GM23338 (cell line): Measurements from ENCODE around the gene PLEKHG5. TPM values are rescaled to one million over a fixed set of nuclear protein-coding genes. Genes with fewer than 3 reads are reported as not detected.
A peak's percentile ranks its signal among the peaks of the same experiment; 100 is the strongest.

Experiments
- ATAC-seq: fragments of 200-7000 bp; cut with Tn5 transposase; 3 replicates; pipeline ENCODE4 v1.9.1; 2020
- DNase-seq: peaks from one replicate; pipeline ENCODE4 v3.0.0-alpha.2; 2015; ENCODE audit warnings: low spot score
- H2AFZ ChIP-seq: fragments of 200-600 bp; sonication (generic); 2 replicates; pipeline ENCODE4 v1.8.0; 2016; ENCODE audit warnings: antibody characterized with exemption, mild to moderate bottlenecking, moderate library complexity
- H3F3A ChIP-seq: fragments of 200-600 bp; sonication (generic); replicated peaks from 2 replicates; pipeline ENCODE4 v1.8.0; 2017; ENCODE audit warnings: antibody characterized with exemption, mixed run types, low read depth
- H3K27ac ChIP-seq: fragments of 200-600 bp; sonication (generic); 2 replicates; pipeline ENCODE4 v1.6.1; 2016; ENCODE audit warnings: low read depth
- H3K27me3 ChIP-seq: fragments of 200-600 bp; sonication (generic); 2 replicates; pipeline ENCODE4 v1.8.0; 2016; ENCODE audit warnings: mild to moderate bottlenecking, mixed run types, moderate library complexity; ENCODE audit not compliant: insufficient read depth
- H3K36me3 ChIP-seq: fragments of 200-600 bp; sonication (generic); 2 replicates; pipeline ENCODE4 v1.8.0; 2016; ENCODE audit warnings: mild to moderate bottlenecking; ENCODE audit not compliant: insufficient read depth
- H3K4me1 ChIP-seq: fragments of 200-600 bp; sonication (generic); 2 replicates; pipeline ENCODE4 v1.8.0; 2016; ENCODE audit warnings: mild to moderate bottlenecking, moderate library complexity; ENCODE audit not compliant: insufficient read depth
- H3K4me2 ChIP-seq: fragments of 200-600 bp; sonication (generic); 2 replicates; pipeline ENCODE4 v1.7.1; 2017; ENCODE audit warnings: mixed run types
- H3K4me3 ChIP-seq: fragments of 200-600 bp; sonication (generic); 2 replicates; pipeline ENCODE4 v1.6.1; 2016; ENCODE audit warnings: mixed run types
- H3K79me2 ChIP-seq: fragments of 200-600 bp; sonication (generic); replicated peaks from 2 replicates; pipeline ENCODE4 v1.8.0; 2017; ENCODE audit warnings: mild to moderate bottlenecking; ENCODE audit not compliant: insufficient read depth
- H3K9me2 ChIP-seq: fragments of 200-600 bp; sonication (generic); 2 replicates; pipeline ENCODE4 v1.8.0; 2017; ENCODE audit not compliant: insufficient read depth
- H4K20me1 ChIP-seq: fragments of 200-600 bp; sonication (generic); replicated peaks from 2 replicates; pipeline ENCODE4 v1.8.0; 2017; ENCODE audit warnings: mild to moderate bottlenecking; ENCODE audit not compliant: insufficient read depth
- H3K27ac Mint-ChIP-seq: 2 replicates; pipeline ENCODE4 v1.8.0; 2020; ENCODE audit warnings: inconsistent platforms, mild to moderate bottlenecking, moderate library complexity, mixed read lengths
- H3K27me3 Mint-ChIP-seq: 3 replicates; pipeline ENCODE4 v1.8.0; 2022; ENCODE audit warnings: low read depth, mild to moderate bottlenecking, moderate library complexity, mixed read lengths, inconsistent platforms; ENCODE audit not compliant: insufficient read depth, poor library complexity
- H3K36me3 Mint-ChIP-seq: 3 replicates; pipeline ENCODE4 v1.8.0; 2021; ENCODE audit warnings: low read depth, mild to moderate bottlenecking, inconsistent platforms, moderate library complexity, mixed read lengths
- H3K4me1 Mint-ChIP-seq: 3 replicates; pipeline ENCODE4 v1.8.0; 2020; ENCODE audit warnings: mild to moderate bottlenecking, inconsistent platforms, mixed read lengths
- H3K4me3 Mint-ChIP-seq: 3 replicates; pipeline ENCODE4 v1.8.0; 2021; ENCODE audit warnings: moderate library complexity, mild to moderate bottlenecking, inconsistent platforms, mixed read lengths
- H3K9me3 Mint-ChIP-seq: 3 replicates; pipeline ENCODE4 v1.8.0; 2020; ENCODE audit warnings: moderate library complexity, mild to moderate bottlenecking, inconsistent platforms, mixed read lengths
- CREB1 ChIP-seq: fragments of 250-450 bp; sonication (Bioruptor Pico); IDR thresholded peaks from 2 replicates; pipeline ENCODE4 v1.5.0; 2020; ENCODE audit warnings: low read depth, mild to moderate bottlenecking, moderate library complexity
- NANOG ChIP-seq: IDR thresholded peaks from 2 replicates; pipeline ENCODE4 v1.6.1; 2016; ENCODE audit warnings: antibody characterized with exemption, borderline replicate concordance
- POLR2AphosphoS5 ChIP-seq: IDR thresholded peaks from 2 replicates; pipeline ENCODE4 v1.6.1; 2016; ENCODE audit warnings: antibody characterized with exemption, low read depth
- STAT1 ChIP-seq: IDR thresholded peaks from one replicate; pipeline ENCODE4 v1.6.1; 2016; ENCODE audit warnings: antibody characterized with exemption; ENCODE audit not compliant: unreplicated experiment
- ZNF114 ChIP-seq: fragments of 250-450 bp; sonication (Bioruptor Pico); IDR thresholded peaks from 2 replicates; pipeline ENCODE4 v1.5.0; 2020; ENCODE audit warnings: mild to moderate bottlenecking, moderate library complexity
- polyA plus RNA-seq: library from polyadenylated mRNA; unstranded; fragments of >200 nt; fragmentation: Nextera tagmentation; extraction: Ambion mirVana; gene quantifications from 2 replicates; pipeline ENCODE4 v1.2.1, GENCODE V29; 2016
- total RNA-seq: library from RNA; depleted of rRNA; stranded (reverse); fragments of >200 nt; shearing (Covaris generic); gene quantifications from 2 replicates; pipeline ENCODE4 v1.2.3, GENCODE V29; 2014
- TF ChIP-seq, protein P1 (sequence below), 2 experiments: fragments of 200-600 bp in 1 of 2; sonication (generic) in 1 of 2; conservative IDR thresholded peaks; 2 replicates each; pipeline versions ENCODE4 v1.5.1 to v1.6.1; 2016 to 2017; ENCODE audit warnings: antibody characterized with exemption in 2 of 2, low read depth in 2 of 2, mild to moderate bottlenecking in 2 of 2, moderate library complexity in 1 of 2
- TF ChIP-seq, protein P2 (sequence below): fragments of 250-450 bp; sonication (Bioruptor Pico); IDR thresholded peaks from 2 replicates; pipeline ENCODE4 v1.5.0; 2020; ENCODE audit warnings: mild to moderate bottlenecking, moderate library complexity
- TF ChIP-seq, protein P3 (sequence below): IDR thresholded peaks from one replicate; pipeline ENCODE4 v1.6.1; 2018; ENCODE audit warnings: antibody characterized with exemption; ENCODE audit not compliant: unreplicated experiment

PLEKHG5 gene
- total and polyA plus RNA-seq, 2 experiments from 2014 or later = 9.0 to 26.4 TPM

DNA sequence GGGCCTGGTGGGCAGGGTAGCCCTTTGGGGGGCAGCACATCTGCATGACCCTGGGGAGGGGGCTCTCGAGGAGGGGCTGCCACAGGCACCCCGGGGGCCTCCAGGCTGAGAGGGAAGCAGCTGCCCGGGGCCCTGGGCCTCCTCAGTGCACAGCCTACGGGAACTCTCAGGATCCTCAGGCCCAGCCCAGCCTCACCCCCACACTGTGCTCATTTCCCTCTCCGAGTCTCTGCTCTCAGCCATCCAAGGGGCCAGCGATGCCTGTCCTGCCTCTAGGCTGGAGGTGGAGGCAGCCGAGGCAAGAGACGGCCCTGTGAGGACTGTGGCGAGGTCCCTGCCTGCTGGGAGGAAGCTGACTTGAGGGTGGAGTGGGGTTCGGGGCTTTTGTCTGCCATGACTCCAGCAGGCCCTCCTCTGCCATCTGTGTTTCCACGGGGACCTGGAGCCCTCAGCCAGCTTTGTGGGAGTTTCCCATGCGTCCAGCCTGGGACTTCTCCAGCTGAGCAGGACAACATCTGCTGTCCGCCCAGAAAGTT is 7.2 kb upstream of the PLEKHG5 start (continued):
- TF ChIP-seq, protein P1, sequence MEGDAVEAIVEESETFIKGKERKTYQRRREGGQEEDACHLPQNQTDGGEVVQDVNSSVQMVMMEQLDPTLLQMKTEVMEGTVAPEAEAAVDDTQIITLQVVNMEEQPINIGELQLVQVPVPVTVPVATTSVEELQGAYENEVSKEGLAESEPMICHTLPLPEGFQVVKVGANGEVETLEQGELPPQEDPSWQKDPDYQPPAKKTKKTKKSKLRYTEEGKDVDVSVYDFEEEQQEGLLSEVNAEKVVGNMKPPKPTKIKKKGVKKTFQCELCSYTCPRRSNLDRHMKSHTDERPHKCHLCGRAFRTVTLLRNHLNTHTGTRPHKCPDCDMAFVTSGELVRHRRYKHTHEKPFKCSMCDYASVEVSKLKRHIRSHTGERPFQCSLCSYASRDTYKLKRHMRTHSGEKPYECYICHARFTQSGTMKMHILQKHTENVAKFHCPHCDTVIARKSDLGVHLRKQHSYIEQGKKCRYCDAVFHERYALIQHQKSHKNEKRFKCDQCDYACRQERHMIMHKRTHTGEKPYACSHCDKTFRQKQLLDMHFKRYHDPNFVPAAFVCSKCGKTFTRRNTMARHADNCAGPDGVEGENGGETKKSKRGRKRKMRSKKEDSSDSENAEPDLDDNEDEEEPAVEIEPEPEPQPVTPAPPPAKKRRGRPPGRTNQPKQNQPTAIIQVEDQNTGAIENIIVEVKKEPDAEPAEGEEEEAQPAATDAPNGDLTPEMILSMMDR (conservative IDR thresholded peaks at IDR 0.05; ENCODE audit: low read depth in 2 of 2) = no peak

DNA sequence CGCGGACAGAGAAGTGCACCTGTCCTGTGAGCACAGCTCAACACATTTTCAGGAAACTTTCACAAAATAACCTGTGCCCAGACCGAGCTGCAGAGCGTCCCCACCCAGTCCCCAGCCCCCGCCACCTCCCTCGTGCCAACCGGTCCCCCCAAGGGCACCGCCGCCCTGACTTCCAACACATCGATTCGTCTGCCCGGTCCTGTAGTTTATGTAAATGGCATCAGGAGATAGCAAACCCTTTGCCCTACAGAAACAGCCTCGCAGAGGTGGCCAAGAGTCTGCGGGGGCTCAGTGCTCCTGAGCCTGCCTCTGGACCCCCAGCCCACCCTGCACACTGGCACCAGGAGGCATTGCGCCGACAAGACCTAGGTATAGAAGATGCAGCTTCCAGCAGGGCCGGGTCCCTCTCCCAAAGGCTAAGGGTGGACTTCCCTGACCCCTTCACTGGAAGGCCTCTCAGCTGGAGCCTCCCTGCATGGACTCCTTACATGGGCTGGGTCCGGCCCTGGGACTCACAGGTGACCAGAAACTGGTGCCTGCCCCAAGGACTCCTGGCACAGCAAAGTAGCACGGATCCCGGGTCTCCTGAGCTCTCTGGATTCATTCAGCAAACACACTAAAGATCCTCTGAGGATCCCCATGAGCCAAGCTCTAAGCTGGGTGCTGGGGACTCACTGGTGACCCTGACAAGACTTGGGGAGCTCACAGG is 6.6 kb upstream of the PLEKHG5 start:
- H3K36me3 ChIP-seq = no peaks in the 10 kb centered on the region
- no peaks in the 10 kb centered on the region for H3K9me2 ChIP-seq
- H3K4me3 ChIP-seq = peak overlapping the region; percentile 70
- ATAC-seq = no peak
- Mint-ChIP-seq H3K27ac (no peak overlapping the region), H3K4me1 (peaks cover 19% of the 10 kb centered on the region), H3K27me3 (peaks cover 38% of the 10 kb centered on the region), H3K36me3 (no peaks in the 10 kb centered on the region), H3K9me3 (no peaks in the 10 kb centered on the region), H3K4me3 (peak overlapping the region; percentile 73)
- no peaks in the 10 kb centered on the region for H4K20me1 ChIP-seq
- 0 out of 2 replicates have a peak, but pooled peaks cover 2% of the 10 kb centered on the region for H3F3A ChIP-seq
- H3K27ac ChIP-seq = no peak overlapping the region
- no peaks in the 10 kb centered on the region for H3K79me2 ChIP-seq
- DNase-seq = no peak
- peaks cover 18% of the 10 kb centered on the region for H3K4me1 ChIP-seq
- peak overlapping the region; percentile 87 for H3K4me2 ChIP-seq
- H3K27me3 ChIP-seq = peaks cover 30% of the 10 kb centered on the region
- H2AFZ ChIP-seq = no peak overlapping the region
- TF ChIP-seq, protein P2, sequence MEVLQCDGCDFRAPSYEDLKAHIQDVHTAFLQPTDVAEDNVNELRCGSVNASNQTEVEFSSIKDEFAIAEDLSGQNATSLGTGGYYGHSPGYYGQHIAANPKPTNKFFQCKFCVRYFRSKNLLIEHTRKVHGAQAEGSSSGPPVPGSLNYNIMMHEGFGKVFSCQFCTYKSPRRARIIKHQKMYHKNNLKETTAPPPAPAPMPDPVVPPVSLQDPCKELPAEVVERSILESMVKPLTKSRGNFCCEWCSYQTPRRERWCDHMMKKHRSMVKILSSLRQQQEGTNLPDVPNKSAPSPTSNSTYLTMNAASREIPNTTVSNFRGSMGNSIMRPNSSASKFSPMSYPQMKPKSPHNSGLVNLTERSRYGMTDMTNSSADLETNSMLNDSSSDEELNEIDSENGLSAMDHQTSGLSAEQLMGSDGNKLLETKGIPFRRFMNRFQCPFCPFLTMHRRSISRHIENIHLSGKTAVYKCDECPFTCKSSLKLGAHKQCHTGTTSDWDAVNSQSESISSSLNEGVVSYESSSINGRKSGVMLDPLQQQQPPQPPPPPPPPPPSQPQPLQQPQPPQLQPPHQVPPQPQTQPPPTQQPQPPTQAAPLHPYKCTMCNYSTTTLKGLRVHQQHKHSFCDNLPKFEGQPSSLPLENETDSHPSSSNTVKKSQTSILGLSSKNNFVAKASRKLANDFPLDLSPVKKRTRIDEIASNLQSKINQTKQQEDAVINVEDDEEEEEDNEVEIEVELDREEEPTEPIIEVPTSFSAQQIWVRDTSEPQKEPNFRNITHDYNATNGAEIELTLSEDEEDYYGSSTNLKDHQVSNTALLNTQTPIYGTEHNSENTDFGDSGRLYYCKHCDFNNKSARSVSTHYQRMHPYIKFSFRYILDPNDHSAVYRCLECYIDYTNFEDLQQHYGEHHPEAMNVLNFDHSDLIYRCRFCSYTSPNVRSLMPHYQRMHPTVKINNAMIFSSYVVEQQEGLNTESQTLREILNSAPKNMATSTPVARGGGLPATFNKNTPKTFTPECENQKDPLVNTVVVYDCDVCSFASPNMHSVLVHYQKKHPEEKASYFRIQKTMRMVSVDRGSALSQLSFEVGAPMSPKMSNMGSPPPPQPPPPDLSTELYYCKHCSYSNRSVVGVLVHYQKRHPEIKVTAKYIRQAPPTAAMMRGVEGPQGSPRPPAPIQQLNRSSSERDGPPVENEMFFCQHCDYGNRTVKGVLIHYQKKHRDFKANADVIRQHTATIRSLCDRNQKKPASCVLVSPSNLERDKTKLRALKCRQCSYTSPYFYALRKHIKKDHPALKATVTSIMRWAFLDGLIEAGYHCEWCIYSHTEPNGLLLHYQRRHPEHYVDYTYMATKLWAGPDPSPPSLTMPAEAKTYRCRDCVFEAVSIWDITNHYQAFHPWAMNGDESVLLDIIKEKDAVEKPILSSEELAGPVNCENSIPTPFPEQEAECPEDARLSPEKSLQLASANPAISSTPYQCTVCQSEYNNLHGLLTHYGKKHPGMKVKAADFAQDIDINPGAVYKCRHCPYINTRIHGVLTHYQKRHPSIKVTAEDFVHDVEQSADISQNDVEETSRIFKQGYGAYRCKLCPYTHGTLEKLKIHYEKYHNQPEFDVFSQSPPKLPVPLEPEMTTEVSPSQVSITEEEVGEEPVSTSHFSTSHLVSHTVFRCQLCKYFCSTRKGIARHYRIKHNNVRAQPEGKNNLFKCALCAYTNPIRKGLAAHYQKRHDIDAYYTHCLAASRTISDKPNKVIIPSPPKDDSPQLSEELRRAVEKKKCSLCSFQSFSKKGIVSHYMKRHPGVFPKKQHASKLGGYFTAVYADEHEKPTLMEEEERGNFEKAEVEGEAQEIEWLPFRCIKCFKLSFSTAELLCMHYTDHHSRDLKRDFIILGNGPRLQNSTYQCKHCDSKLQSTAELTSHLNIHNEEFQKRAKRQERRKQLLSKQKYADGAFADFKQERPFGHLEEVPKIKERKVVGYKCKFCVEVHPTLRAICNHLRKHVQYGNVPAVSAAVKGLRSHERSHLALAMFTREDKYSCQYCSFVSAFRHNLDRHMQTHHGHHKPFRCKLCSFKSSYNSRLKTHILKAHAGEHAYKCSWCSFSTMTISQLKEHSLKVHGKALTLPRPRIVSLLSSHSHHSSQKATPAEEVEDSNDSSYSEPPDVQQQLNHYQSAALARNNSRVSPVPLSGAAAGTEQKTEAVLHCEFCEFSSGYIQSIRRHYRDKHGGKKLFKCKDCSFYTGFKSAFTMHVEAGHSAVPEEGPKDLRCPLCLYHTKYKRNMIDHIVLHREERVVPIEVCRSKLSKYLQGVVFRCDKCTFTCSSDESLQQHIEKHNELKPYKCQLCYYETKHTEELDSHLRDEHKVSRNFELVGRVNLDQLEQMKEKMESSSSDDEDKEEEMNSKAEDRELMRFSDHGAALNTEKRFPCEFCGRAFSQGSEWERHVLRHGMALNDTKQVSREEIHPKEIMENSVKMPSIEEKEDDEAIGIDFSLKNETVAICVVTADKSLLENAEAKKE = no peak
- TF ChIP-seq ZNF114 (CRISPR knock-in tag) (no peak), STAT1 (no peak), CREB1 (CRISPR knock-in tag) (no peak), NANOG (no peak), POLR2AphosphoS5 (no peak)
- TF ChIP-seq, protein P1 (conservative IDR thresholded peaks at IDR 0.05; ENCODE audit: low read depth in 2 of 2) = no peak
- TF ChIP-seq, protein P3, sequence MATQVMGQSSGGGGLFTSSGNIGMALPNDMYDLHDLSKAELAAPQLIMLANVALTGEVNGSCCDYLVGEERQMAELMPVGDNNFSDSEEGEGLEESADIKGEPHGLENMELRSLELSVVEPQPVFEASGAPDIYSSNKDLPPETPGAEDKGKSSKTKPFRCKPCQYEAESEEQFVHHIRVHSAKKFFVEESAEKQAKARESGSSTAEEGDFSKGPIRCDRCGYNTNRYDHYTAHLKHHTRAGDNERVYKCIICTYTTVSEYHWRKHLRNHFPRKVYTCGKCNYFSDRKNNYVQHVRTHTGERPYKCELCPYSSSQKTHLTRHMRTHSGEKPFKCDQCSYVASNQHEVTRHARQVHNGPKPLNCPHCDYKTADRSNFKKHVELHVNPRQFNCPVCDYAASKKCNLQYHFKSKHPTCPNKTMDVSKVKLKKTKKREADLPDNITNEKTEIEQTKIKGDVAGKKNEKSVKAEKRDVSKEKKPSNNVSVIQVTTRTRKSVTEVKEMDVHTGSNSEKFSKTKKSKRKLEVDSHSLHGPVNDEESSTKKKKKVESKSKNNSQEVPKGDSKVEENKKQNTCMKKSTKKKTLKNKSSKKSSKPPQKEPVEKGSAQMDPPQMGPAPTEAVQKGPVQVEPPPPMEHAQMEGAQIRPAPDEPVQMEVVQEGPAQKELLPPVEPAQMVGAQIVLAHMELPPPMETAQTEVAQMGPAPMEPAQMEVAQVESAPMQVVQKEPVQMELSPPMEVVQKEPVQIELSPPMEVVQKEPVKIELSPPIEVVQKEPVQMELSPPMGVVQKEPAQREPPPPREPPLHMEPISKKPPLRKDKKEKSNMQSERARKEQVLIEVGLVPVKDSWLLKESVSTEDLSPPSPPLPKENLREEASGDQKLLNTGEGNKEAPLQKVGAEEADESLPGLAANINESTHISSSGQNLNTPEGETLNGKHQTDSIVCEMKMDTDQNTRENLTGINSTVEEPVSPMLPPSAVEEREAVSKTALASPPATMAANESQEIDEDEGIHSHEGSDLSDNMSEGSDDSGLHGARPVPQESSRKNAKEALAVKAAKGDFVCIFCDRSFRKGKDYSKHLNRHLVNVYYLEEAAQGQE = no peak
